Kidney epithelial cell (primary cell): ENCODE measurements around the gene SLC38A1. TPM values are rescaled to one million over a fixed set of nuclear protein-coding genes. Genes with fewer than 3 reads are reported as not detected.
"Not testable (repeated sequence)": the region's sequence is repeated elsewhere in the genome, so short reads cannot be mapped to it uniquely, and the experiment has no call there.

Experiments
- DNase-seq: peaks from one replicate; pipeline ENCODE4 v3.0.0-alpha.2; 2010; ENCODE audit warnings: low read depth
- H3K27me3 ChIP-seq: 2 replicates; pipeline ENCODE4 v1.6.0; 2011; ENCODE audit warnings: low read length; ENCODE audit not compliant: control insufficient read depth, insufficient read depth
- H3K36me3 ChIP-seq: 2 replicates; pipeline ENCODE4 v1.5.1; 2011; ENCODE audit warnings: low read length; ENCODE audit not compliant: control insufficient read depth, insufficient read depth
- H3K4me3 ChIP-seq: 2 replicates; pipeline ENCODE4 v1.5.1; 2011; ENCODE audit warnings: low read depth, mild to moderate bottlenecking, control low read depth, low read length
- CTCF ChIP-seq: IDR thresholded peaks from 2 replicates; pipeline ENCODE4 v1.5.1; 2011; ENCODE audit warnings: mild to moderate bottlenecking, moderate library complexity, low read length, control low read depth, inconsistent platforms; ENCODE audit not compliant: insufficient read depth, poor library complexity, severe bottlenecking
- total RNA-seq: library from RNA; depleted of rRNA; stranded (reverse); fragments of >200 nt; gene quantifications from 2 replicates; pipeline ENCODE4 v1.2.3, GENCODE V29; 2015

The SLC38A1 gene
- total RNA-seq, 1 donor from 2014 or later, result 245 TPM

GRCh38 chr12:46197883-46198282 is 71.0 kb downstream of the SLC38A1 start:
- Histone ChIP-seq H3K36me3 (peaks cover 5% of the 10 kb centered on the region), H3K27me3 (no peaks in the 10 kb centered on the region), H3K4me3 (no peak overlapping the region)
- TF ChIP-seq CTCF, result no peak
- DNase-seq, result no peak

GRCh38 chr12:46190533-46190932 is 78.3 kb downstream of the SLC38A1 start:
- H3K27me3 ChIP-seq, H3K36me3 ChIP-seq, H3K4me3 ChIP-seq, DNase-seq: not testable (repeated sequence)

GRCh38 chr12:46188170-46188569 is 80.7 kb downstream of the SLC38A1 start:
- TF ChIP-seq CTCF, result no peak
- Histone ChIP-seq H3K4me3 (no peak overlapping the region), H3K27me3 (no peaks in the 10 kb centered on the region), H3K36me3 (no peaks in the 10 kb centered on the region)
- no peak for DNase-seq

GRCh38 chr12:46187023-46187422 is 81.8 kb downstream of the SLC38A1 start:
- Histone ChIP-seq H3K4me3 (no peak overlapping the region), H3K27me3 (no peaks in the 10 kb centered on the region), H3K36me3 (no peaks in the 10 kb centered on the region)
- no peak for TF ChIP-seq CTCF
- no peak for DNase-seq

- Histone ChIP-seq H3K36me3 (no peaks in the 10 kb centered on the region), H3K4me3 (no peak overlapping the region), H3K27me3 (no peaks in the 10 kb centered on the region)
- no peak for DNase-seq
- no peak for TF ChIP-seq CTCF
These were observed 82.8 kb downstream of the SLC38A1 start for GRCh38 chr12:46186088-46186487.

- DNase-seq, result no peak
- H3K4me3 ChIP-seq, result no peak overlapping the region
- no peak for TF ChIP-seq CTCF
- H3K27me3 ChIP-seq, result no peaks in the 10 kb centered on the region
- no peaks in the 10 kb centered on the region for H3K36me3 ChIP-seq
These were observed 83.2 kb downstream of the SLC38A1 start for GRCh38 chr12:46185686-46186085.
